ENCODE results near the gene TLE6. TPM values are rescaled to one million over a fixed set of nuclear protein-coding genes. Genes with fewer than 3 reads are reported as not detected.

Gene TLE6
- total and polyA plus RNA-seq, 10 of the 15 experiments (the other 5 are each of a cell fraction or from before 2014, with no cell fraction given), result 2.7 to 13.8 (median 6.4) TPM

DNA sequence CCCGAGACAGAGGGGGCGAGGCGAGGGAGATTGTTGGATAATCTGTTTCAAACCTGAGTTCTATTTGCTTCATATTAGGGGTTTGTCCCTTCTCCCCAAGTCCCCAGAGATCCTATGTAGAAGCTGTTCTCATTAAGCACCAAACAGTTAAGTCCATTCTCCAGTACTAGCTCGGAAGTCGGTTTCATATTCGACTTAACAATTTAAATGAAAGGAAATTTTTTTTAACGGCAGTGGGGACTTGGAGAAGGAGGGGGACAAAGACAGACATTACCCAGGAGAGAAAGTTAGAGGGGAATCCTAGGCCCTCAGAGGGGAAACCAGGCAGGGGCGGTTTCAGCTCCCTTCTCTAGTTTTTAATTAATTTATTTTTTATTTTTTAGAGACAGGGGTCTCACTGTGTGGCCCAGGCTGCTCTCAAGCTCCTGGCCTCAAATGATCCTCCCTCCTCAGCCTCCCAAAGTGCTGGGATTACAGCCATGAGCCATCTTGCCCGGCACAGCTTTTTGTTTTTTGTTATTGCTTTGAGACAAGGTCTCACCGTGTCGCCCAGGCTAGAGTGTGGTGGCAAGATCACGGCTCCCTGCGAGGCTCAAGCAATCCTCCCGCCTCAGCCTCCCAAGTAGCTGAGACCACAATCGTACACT is 65.4 kb downstream of the TLE6 start:
- Histone ChIP-seq H3K27me3 (replicated peaks in 1 of 2; ENCODE audit: control insufficient read depth in 2 of 2, insufficient read depth in 2 of 2, low read length in 1 of 2) (no peaks in the 10 kb centered on the region; a peak in 1 of 4 replicates), H3K79me2 (ENCODE audit: control insufficient read depth, insufficient read depth, low read length) (no peaks in the 10 kb centered on the region), H3K4me2 (ENCODE audit: control insufficient read depth, insufficient read depth) (0 out of 2 replicates have a peak overlapping the region, but pooled peaks have one; percentile 17), H3K9ac (ENCODE audit: control insufficient read depth, insufficient read depth, low read length) (no peak overlapping the region), H3K4me1 (ENCODE audit: control insufficient read depth, insufficient read depth, low read length) (no peaks in the 10 kb centered on the region), H3K4me3 (no peak overlapping the region), H3K36me3 (ENCODE audit: control insufficient read depth in 2 of 2, insufficient read depth in 2 of 2, low read length in 1 of 2) (no peaks in the 10 kb centered on the region), H3K27ac (ENCODE audit: control insufficient read depth, insufficient read depth) (no peak overlapping the region), H4K20me1 (ENCODE audit: control insufficient read depth, insufficient read depth) (no peaks in the 10 kb centered on the region), H2AFZ (ENCODE audit: control insufficient read depth, low read depth, low read length) (peak overlapping the region; percentile 23; the same call in 1 of the 2 replicates), H3K9me3 (replicated peaks; ENCODE audit: control insufficient read depth, insufficient read depth, low read length) (no peaks in the 10 kb centered on the region)
- DNase-seq (ENCODE audit: low read depth, low spot score) (no peak), FAIRE-seq (no peak), ATAC-seq (no peak)
- CTCF ChIA-PET, result interaction anchor here (1.2 to 1.4 kb wide), 3 partner anchors 84 to 395 kb away, joined by 3 to 4 read pairs (median 3); no protein-coding TSS in a partner anchor
- RAD21 ChIA-PET (ENCODE audit: unreplicated experiment), result interaction anchor here (1.0 to 1.2 kb wide), 3 partner anchors 10 to 394 kb away, joined by 3 to 4 read pairs (median 3); no protein-coding TSS in a partner anchor
- SMC1A ChIA-PET (ENCODE audit: uncharacterized antibody, unreplicated experiment), result interaction anchor here (0.8 kb wide), 1 partner anchor 16 kb away, joined by 4 read pairs; no protein-coding TSS in a partner anchor
- TF ChIP-seq MEF2B (IDR thresholded peaks at IDR 0.05; ENCODE audit: partially characterized antibody, poor library complexity, severe bottlenecking), result peak; percentile 67
- no peak for TF ChIP-seq CHD2 (IDR thresholded peaks at IDR 0.05; ENCODE audit: borderline replicate concordance, low read depth, low read length)
- POLR2A ChIA-PET, result no interaction called here
- no TSS peak for BruUV-seq (replicated peaks)
- in situ Hi-C loops (cut with MboI) (no loop called here), intact Hi-C loops (cut with micrococcal nuclease; ENCODE audit: unreplicated experiment) (no loop called here)
- 41% methylated on average over 15 of the region's 15 CpGs for WGBS (ENCODE audit: insufficient coverage, insufficient replicate concordance, low lambda C conversion rate, missing lambda C conversion rate)

Other genes starting within 250 kb of the TLE6 start
Only the 7 nearest of the 15 such genes appear.
- 0.62 and 0.71 TPM in 2 replicates for gene ZNF555, start 136.1 kb upstream of the TLE6 start, total RNA-seq (2014; rRNA removed)
- 1.6 and 1.7 TPM in 2 replicates for gene ZNF555, start 136.1 kb upstream of the TLE6 start, total RNA-seq (2014; rRNA removed; fragmentation: Illumina TruSeq; extraction: Trizol)
- 0.90 and 1.2 TPM in 2 replicates for gene ZNF555, start 136.1 kb upstream of the TLE6 start, total RNA-seq (2021)
- gene ZNF555, start 136.1 kb upstream of the TLE6 start, polyA plus RNA-seq (2011; rRNA removed), result 1.9 and 2.8 TPM in 2 replicates
- 1.3 and 1.5 TPM in 2 replicates for gene ZNF555, start 136.1 kb upstream of the TLE6 start, polyA plus RNA-seq (2014; fragmentation: Illumina TruSeq; extraction: Trizol)
- 1 to 10 TPM in 1 of 2 experiments, under 1 TPM in 1; 0.68 to 1.7 TPM for gene ZNF555, start 136.1 kb upstream of the TLE6 start, polyA plus RNA-seq (2014; fragmentation: Nextera tagmentation; extraction: Ambion mirVana)
- gene ZNF555, start 136.1 kb upstream of the TLE6 start, polyA plus RNA-seq (2014; rRNA removed), result 0.58 and 1.0 TPM in 2 replicates
- 1 to 10 TPM; 1.2 to 1.4 TPM for gene ZNF555, start 136.1 kb upstream of the TLE6 start, polyA plus RNA-seq (2016; fragmentation: Nextera tagmentation; extraction: Ambion mirVana)
- gene ZNF556, start 110.2 kb upstream of the TLE6 start, total RNA-seq (2014; rRNA removed), result not detected in 2 replicates
- not detected in 2 replicates for gene ZNF556, start 110.2 kb upstream of the TLE6 start, total RNA-seq (2014; rRNA removed; fragmentation: Illumina TruSeq; extraction: Trizol)
- not detected in 2 replicates for gene ZNF556, start 110.2 kb upstream of the TLE6 start, total RNA-seq (2021)
- not detected in 2 replicates for gene ZNF556, start 110.2 kb upstream of the TLE6 start, polyA plus RNA-seq (2011; rRNA removed)
- 0.25 TPM in 1 of 2 replicates, not detected in the other for gene ZNF556, start 110.2 kb upstream of the TLE6 start, polyA plus RNA-seq (2014; fragmentation: Illumina TruSeq; extraction: Trizol)
- not detected for gene ZNF556, start 110.2 kb upstream of the TLE6 start, polyA plus RNA-seq (2014; fragmentation: Nextera tagmentation; extraction: Ambion mirVana)
- gene ZNF556, start 110.2 kb upstream of the TLE6 start, polyA plus RNA-seq (2014; rRNA removed), result not detected in 2 replicates
- not detected for gene ZNF556, start 110.2 kb upstream of the TLE6 start, polyA plus RNA-seq (2016; fragmentation: Nextera tagmentation; extraction: Ambion mirVana)
- 6.2 and 7.6 TPM in 2 replicates for gene ZNF57, start 76.6 kb upstream of the TLE6 start, total RNA-seq (2014; rRNA removed)
- gene ZNF57, start 76.6 kb upstream of the TLE6 start, total RNA-seq (2014; rRNA removed; fragmentation: Illumina TruSeq; extraction: Trizol), result 7.6 and 8.9 TPM in 2 replicates
- 5.2 and 5.5 TPM in 2 replicates for gene ZNF57, start 76.6 kb upstream of the TLE6 start, total RNA-seq (2021)
- 5.6 and 5.7 TPM in 2 replicates for gene ZNF57, start 76.6 kb upstream of the TLE6 start, polyA plus RNA-seq (2011; rRNA removed)
- 6.9 and 7.6 TPM in 2 replicates for gene ZNF57, start 76.6 kb upstream of the TLE6 start, polyA plus RNA-seq (2014; fragmentation: Illumina TruSeq; extraction: Trizol)
- 1 to 10 TPM; 2.7 to 3.0 TPM for gene ZNF57, start 76.6 kb upstream of the TLE6 start, polyA plus RNA-seq (2014; fragmentation: Nextera tagmentation; extraction: Ambion mirVana)
- gene ZNF57, start 76.6 kb upstream of the TLE6 start, polyA plus RNA-seq (2014; rRNA removed), result 3.9 and 4.4 TPM in 2 replicates
- 1 to 10 TPM; 6.0 to 6.7 TPM for gene ZNF57, start 76.6 kb upstream of the TLE6 start, polyA plus RNA-seq (2016; fragmentation: Nextera tagmentation; extraction: Ambion mirVana)
- 4.1 and 4.3 TPM in 2 replicates for gene ZNF77, start 32.6 kb upstream of the TLE6 start, total RNA-seq (2014; rRNA removed)
- 4.7 and 4.9 TPM in 2 replicates for gene ZNF77, start 32.6 kb upstream of the TLE6 start, total RNA-seq (2014; rRNA removed; fragmentation: Illumina TruSeq; extraction: Trizol)
- 2.8 and 3.1 TPM in 2 replicates for gene ZNF77, start 32.6 kb upstream of the TLE6 start, total RNA-seq (2021)
- 2.7 and 2.9 TPM in 2 replicates for gene ZNF77, start 32.6 kb upstream of the TLE6 start, polyA plus RNA-seq (2011; rRNA removed)
- gene ZNF77, start 32.6 kb upstream of the TLE6 start, polyA plus RNA-seq (2014; fragmentation: Illumina TruSeq; extraction: Trizol), result 3.6 and 4.2 TPM in 2 replicates
- gene ZNF77, start 32.6 kb upstream of the TLE6 start, polyA plus RNA-seq (2014; fragmentation: Nextera tagmentation; extraction: Ambion mirVana), result 1 to 10 TPM; 1.9 TPM
- gene ZNF77, start 32.6 kb upstream of the TLE6 start, polyA plus RNA-seq (2014; rRNA removed), result 3.1 and 3.2 TPM in 2 replicates
- 1 to 10 TPM; 2.6 to 3.5 TPM for gene ZNF77, start 32.6 kb upstream of the TLE6 start, polyA plus RNA-seq (2016; fragmentation: Nextera tagmentation; extraction: Ambion mirVana)
- gene TLE2, start 51.7 kb downstream of the TLE6 start, total RNA-seq (2014; rRNA removed), result not detected in 2 replicates
- not detected in 2 replicates for gene TLE2, start 51.7 kb downstream of the TLE6 start, total RNA-seq (2014; rRNA removed; fragmentation: Illumina TruSeq; extraction: Trizol)
- gene TLE2, start 51.7 kb downstream of the TLE6 start, total RNA-seq (2021), result 0.21 and 1.1 TPM in 2 replicates
- not detected in 2 replicates for gene TLE2, start 51.7 kb downstream of the TLE6 start, polyA plus RNA-seq (2011; rRNA removed)
- 0.21 TPM in 1 of 2 replicates, not detected in the other for gene TLE2, start 51.7 kb downstream of the TLE6 start, polyA plus RNA-seq (2014; fragmentation: Illumina TruSeq; extraction: Trizol)
- under 1 TPM in 1 of 2 experiments, not detected in 1; 0.09 TPM for gene TLE2, start 51.7 kb downstream of the TLE6 start, polyA plus RNA-seq (2014; fragmentation: Nextera tagmentation; extraction: Ambion mirVana)
- 0.05 and 0.48 TPM in 2 replicates for gene TLE2, start 51.7 kb downstream of the TLE6 start, polyA plus RNA-seq (2014; rRNA removed)
- under 1 TPM in 1 of 2 experiments, not detected in 1; 0.11 TPM for gene TLE2, start 51.7 kb downstream of the TLE6 start, polyA plus RNA-seq (2016; fragmentation: Nextera tagmentation; extraction: Ambion mirVana)
- 282 and 299 TPM in 2 replicates for gene TLE5, start 84.9 kb downstream of the TLE6 start, total RNA-seq (2014; rRNA removed)
- gene TLE5, start 84.9 kb downstream of the TLE6 start, total RNA-seq (2014; rRNA removed; fragmentation: Illumina TruSeq; extraction: Trizol), result 144 and 153 TPM in 2 replicates
- gene TLE5, start 84.9 kb downstream of the TLE6 start, total RNA-seq (2021), result 354 and 373 TPM in 2 replicates
- 272 and 329 TPM in 2 replicates for gene TLE5, start 84.9 kb downstream of the TLE6 start, polyA plus RNA-seq (2011; rRNA removed)
- gene TLE5, start 84.9 kb downstream of the TLE6 start, polyA plus RNA-seq (2014; fragmentation: Illumina TruSeq; extraction: Trizol), result 52.9 and 154 TPM in 2 replicates
- 10 to 100 TPM in 1 of 2 experiments, 1 to 10 TPM in 1; 2.5 to 13.0 TPM for gene TLE5, start 84.9 kb downstream of the TLE6 start, polyA plus RNA-seq (2014; fragmentation: Nextera tagmentation; extraction: Ambion mirVana)
- gene TLE5, start 84.9 kb downstream of the TLE6 start, polyA plus RNA-seq (2014; rRNA removed), result 359 and 398 TPM in 2 replicates
- 100 to 1,000 TPM in 1 of 2 experiments, 10 to 100 TPM in 1; 64.4 to 130 TPM for gene TLE5, start 84.9 kb downstream of the TLE6 start, polyA plus RNA-seq (2016; fragmentation: Nextera tagmentation; extraction: Ambion mirVana)
- 5.0 and 6.8 TPM in 2 replicates for gene GNA11, start 116.8 kb downstream of the TLE6 start, total RNA-seq (2014; rRNA removed)
- gene GNA11, start 116.8 kb downstream of the TLE6 start, total RNA-seq (2014; rRNA removed; fragmentation: Illumina TruSeq; extraction: Trizol), result 3.0 and 4.7 TPM in 2 replicates
- gene GNA11, start 116.8 kb downstream of the TLE6 start, total RNA-seq (2021), result 9.7 and 10.6 TPM in 2 replicates
- 1.1 and 1.6 TPM in 2 replicates for gene GNA11, start 116.8 kb downstream of the TLE6 start, polyA plus RNA-seq (2011; rRNA removed)
- 7.5 and 7.9 TPM in 2 replicates for gene GNA11, start 116.8 kb downstream of the TLE6 start, polyA plus RNA-seq (2014; fragmentation: Illumina TruSeq; extraction: Trizol)
- under 1 TPM; 0.07 to 0.21 TPM for gene GNA11, start 116.8 kb downstream of the TLE6 start, polyA plus RNA-seq (2014; fragmentation: Nextera tagmentation; extraction: Ambion mirVana)
- 5.5 and 6.4 TPM in 2 replicates for gene GNA11, start 116.8 kb downstream of the TLE6 start, polyA plus RNA-seq (2014; rRNA removed)
- gene GNA11, start 116.8 kb downstream of the TLE6 start, polyA plus RNA-seq (2016; fragmentation: Nextera tagmentation; extraction: Ambion mirVana), result 1 to 10 TPM; 1.9 to 2.2 TPM

Measured in GM12878 (cell line).